ENCODE results near the gene C10orf143. TPM values are rescaled to one million over a fixed set of nuclear protein-coding genes. Genes with fewer than 3 reads are reported as not detected.
"Not testable (repeated sequence)": the region's sequence is repeated elsewhere in the genome, so short reads cannot be mapped to it uniquely, and the experiment has no call there.

C10orf143 gene
- total RNA-seq, 1 donor from 2014 or later = 0.26 TPM

DNA sequence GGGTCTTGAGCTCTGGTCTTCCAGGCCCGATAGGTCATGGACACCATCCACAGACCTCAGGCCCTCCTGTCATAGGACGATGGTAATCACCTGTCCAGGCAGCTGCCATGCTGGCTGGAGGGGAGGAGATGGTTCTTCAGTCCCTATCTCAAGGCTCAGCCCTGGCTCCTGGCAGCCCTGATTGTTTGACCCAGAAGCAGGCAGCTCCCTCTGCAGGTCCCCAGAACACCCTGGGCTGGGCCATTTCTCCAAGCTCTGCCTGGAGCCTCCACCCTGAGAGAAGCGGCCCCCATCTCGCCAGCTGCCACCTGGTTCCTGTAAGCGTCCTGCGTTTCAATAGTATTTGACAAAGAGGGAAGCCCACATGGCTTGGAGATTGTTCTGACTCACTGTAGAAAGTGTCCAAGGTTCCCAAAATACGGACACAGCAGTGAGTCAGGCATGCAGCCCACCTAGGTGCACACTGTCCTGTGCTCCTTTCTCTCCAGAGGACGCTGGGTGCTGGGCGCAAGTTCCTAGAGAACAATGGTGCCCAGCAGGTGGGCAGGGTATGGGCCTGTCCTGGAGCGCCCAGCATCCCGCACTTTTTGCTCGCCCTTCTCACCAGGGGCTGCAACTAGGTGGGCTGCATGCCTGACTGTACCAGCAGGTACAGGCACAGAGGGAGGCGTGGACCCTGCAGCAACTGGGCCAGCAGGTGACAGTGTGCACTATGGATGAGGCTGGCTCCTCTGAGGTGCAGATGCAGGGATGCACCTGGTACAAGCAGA, 74.1 kb downstream of the C10orf143 start:
- DNase-seq (ENCODE audit: low read depth in 2 of 2) = no peak

DNA sequence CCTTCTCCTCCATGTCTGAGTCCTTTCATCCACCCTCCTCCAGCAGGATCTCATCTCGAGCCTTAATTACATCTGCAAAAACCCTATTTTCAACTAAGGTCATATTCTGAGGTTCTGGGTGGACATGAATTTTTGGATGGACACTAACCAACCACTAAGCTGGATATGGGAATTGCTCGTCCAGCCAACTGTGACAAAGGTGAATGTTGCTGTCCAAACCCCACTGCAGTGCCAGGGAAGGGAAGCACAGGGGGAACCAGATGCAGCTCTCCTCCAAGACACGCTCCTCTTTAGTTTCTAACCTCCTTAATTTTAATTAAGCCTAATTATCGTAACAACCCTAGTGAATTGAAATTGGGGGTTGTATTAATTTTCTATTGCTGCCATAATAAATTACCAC, 81.4 kb downstream of the C10orf143 start:
- no peak for DNase-seq (ENCODE audit: low read depth in 2 of 2)

DNA sequence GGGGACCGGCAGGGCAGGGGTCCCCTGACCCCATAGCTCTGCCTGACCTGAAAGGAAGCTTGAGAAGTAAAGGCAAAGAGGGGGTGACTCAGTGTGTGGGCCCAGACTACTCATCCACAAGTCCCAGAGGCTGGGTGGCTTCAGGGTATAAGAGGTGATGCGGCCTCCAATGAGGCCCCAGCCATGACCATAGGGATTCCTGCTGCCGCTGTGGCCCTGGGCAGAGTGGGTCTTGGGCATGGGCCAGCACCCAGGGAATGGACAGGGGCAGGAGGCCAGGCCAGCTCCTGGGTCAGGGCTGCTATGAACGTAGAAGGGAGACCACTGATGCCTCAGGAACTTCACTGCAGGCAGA, 82.2 kb downstream of the C10orf143 start:
- DNase-seq (ENCODE audit: low read depth in 2 of 2) = no peak

DNA sequence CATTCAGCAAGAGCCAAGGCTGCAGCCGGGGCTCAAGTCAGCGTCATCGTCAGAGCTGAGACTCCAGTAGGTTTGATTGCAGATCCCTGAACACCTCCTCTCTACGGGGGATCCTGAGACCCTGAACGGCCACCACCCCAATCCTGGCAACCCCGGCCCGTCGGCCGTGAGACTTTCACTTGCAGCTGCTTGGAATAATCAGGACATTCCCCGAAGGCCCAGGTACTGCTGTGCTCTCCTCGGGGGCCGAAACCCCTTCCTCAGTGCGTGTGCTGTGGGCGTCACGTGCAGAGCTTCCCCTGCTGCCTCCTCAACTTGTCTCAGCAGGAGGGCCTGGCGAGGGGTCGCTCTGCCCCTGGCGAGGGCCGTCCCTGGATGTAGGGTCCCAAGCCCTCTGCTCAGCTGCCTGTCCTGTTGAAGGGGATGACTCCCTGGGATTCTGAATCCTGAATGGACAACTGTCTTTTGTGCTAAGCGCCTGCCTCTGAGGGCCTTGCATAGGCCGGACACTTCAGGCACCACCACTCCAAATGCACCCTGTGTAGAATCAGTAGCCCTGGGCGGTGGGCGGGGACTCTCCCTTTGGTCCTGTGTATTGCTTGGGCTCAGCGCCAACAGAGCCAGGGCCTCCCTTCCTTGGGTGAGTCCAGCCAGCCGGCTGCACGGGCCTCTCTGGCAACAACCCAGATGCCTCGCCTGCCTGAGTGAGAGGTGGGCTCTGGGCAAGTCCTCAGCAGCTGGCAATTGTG, 82.7 kb downstream of the C10orf143 start:
- DNase-seq (ENCODE audit: low read depth in 2 of 2) = no peak

DNA sequence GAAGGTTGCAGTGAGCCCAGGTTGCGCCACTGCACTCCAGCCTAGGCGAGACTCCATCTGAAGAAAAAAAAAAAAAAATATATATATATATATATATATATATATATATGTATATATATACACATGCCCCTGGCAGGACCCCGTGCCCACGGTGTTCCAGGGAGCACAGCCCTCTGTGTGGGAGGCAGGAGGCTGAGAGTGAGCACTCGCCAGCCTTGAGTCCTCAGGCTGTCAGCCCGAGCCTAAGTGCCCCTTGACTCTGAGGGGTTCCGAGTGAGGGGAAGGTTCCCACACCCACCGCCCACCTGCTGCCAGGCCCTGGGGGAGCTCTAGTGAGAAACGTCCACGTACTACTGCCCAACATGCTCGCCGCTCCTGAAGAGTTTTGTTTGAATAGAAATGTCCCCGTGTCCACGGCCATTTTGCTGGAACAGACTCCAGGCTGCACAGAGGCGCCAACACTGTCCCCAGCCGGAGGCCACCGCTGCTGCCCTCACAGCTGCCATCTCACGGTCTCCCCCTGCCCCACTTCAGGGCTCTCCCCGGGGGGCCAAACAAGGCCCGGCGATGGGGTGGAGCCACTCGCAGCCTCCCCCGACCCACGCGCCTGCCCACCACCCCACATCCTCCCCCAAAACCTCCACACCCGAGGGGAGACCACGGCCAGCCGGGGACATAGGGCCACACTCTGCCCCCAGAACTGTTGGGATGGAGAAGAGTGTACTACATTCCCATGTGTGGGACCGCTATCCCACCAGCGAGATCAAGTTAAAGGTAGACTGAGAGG, 83.8 kb downstream of the C10orf143 start:
- no peak for DNase-seq (ENCODE audit: low read depth in 2 of 2)

DNA sequence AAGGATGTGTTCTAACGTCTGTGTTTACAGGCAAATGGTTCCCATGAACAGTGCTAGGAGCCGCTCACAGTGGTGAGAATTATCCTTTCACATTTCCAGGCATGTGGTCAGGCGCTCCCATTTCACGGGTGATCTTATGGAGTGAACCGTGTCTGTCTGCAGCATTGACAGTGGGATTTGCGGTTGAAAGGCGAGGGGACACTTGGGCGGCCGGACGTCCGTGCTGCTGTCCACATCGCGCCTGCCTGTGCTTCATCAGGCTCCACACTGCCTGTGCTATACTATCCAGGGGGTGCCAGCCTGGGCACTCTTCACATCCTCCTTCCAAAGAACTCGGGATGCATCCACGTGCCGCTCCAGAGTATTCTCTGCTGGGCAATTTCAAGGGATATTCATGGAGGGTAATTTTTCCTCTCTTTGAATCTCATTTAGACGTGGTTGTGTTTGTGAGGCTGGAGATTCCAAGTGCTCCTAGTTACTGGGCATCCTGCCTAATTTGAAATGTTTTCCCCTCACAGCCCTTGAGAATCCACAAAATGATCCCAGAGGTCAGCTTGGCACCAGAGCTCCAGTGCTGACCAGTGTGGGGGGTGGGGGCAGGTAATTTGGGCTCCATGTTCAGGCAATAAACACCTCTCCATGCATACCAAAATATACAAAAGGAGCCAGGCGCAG, 84.7 kb downstream of the C10orf143 start:
- DNase-seq (ENCODE audit: low read depth in 2 of 2) = no peak

DNA sequence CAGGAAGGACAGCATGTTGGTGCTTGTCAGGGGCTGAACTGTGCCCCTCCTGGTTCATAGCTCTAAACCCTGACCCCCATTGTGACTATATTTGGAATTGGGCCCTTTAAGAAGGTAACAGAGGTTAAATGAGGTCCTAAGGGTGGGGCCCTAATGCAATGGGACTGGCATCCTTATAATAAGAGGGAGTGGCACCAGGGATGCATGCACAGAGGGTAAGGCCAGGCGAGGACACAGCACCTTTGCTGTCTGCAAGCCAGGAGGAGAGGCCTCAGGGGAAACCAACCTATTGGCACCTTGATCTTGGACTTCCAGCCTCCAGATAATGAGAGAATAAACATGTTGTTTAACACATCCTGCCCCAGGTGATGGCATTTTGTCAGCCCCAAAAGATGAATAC, 85.3 kb downstream of the C10orf143 start:
- DNase-seq (ENCODE audit: low read depth in 2 of 2) = no peak

DNA sequence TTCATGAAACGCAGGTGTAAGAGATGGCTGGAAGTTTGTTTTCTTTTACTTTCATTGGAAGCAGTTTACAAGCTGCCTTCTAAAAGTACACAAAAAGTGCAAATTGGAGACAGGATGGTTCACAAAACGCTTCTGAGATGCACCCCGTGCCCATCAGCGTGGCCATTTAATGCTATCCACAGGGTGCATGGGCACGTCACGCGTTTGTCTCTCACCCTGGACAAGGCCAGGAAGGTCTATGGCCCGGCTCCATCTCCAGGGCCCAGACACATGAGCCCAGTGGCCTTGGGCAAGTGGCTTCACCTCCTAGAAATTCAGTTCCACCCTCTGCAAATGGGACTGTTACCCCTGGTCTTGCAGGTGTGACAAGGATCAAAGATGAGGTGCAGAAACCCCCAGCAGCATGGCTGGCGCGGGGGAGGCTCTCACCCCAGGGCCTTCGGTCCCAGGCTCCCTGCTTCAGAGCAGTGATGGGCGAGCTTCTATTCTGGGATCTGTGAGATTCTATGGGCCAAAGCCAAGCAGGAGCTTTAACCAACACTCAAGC, 85.8 kb downstream of the C10orf143 start:
- no peak for DNase-seq (ENCODE audit: low read depth in 2 of 2)

DNA sequence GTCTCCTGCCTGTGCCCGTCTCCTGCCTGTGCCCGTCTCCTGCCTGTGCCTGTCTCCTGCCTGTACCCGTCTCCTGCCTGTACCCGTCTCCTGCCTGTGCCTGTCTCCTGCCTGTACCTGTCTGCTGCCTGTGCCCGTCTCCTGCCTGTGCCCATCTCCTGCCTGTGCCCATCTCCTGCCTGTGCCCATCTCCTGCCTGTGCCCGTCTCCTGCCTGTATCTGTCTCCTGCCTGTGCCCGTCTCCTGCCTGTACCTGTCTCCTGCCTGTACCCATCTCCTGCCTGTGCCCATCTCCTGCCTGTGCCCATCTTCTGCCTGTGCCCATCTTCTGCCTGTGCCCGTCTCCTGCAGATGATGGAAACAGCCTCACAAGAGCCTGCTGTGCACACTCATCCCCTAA, 86.3 kb downstream of the C10orf143 start:
- DNase-seq (ENCODE audit: low read depth in 2 of 2) = not testable (repeated sequence)

DNA sequence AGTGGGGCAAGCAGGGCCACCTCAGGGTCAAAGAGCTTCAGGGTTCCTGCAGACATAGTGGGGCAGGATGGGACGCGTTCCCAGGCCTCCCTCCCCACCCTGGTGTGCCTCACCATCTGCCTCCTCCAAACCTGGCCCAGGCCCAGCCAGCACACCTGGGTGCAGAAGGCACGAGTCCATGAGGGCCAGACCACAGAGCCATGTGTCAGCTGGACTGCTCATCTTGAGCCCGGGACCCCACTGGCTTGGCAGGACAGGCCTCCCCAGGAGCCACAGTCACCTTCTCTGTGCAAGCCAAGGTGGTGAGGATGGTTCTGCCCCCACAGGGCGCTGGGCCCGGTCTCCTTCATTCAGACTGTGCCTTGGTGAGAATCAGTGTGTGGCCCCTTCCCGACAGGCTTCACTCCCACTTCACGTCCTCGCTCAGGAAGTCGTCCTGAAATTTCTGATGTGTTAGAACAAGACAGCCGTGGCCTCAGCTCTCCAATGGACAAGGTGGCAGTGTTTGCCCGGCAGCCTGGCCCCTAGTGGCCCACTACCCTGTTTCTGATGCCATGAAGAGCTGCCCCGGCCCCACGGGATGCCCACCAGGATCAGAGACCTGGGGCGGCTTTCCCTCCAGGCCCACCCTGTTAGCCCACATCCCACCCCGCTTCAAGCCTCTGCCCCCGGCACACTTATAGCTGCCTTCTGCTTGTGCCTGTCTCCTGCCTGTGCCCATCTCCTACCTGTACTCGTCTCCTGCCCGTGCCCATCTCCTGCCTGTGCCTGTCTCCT, 87.0 kb downstream of the C10orf143 start:
- no peak for DNase-seq (ENCODE audit: low read depth in 2 of 2)

DNA sequence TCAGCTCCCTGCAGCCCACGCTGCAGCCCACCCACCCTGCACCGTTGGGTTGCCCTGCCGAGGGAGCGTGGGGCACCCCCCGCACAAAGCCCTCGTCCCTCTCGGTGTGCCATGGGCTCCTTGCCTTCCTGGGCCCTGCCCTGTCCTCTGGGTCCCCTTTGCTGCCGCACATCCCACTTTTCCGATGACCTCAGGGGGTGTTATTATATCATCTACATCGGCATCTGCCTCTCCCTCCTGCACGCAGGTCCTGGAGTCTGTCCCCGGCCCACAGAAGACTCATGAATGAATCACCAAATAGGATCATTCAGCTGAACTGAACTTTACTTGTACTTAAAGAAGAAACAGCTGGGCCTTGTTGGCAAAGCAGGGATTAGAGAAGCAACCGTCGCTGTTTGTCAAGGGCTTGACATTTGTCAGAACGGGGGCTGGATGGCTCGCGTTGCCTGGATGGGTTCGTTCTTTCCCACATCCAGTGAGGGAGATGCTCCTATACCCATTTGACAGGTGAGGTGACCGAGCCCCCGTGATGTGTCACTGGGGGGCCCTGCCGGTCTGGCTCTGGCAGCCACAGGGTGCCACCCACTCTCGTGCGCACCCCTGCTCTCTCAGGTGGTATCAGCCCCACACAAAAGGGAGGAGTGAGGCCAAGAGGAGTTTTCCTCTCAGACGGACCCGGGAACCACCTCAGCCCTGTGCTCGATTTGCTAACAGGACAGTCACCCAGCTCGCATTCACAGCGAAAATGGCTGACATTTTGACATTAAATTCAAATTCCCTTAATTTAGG, 87.9 kb downstream of the C10orf143 start:
- no peak for DNase-seq (ENCODE audit: low read depth in 2 of 2)

DNA sequence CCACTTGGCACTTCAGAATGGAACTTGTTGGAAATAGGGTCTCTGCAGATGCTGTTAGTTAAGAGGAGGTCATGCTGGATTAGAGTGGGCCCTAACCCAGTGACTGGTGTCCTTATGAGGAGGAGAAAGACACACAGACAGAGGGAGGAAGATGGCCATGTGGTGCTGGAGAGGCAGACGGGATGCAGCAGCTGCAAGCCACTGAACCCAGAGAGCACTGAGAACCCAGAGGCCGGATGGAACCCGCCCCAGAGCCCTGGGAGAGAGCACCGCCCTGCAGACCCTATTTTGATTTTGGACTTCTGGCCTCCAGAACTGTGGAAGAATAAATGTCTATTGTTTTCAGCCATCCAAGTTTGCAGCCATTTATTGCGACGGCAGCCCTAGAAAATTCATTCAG, 88.5 kb downstream of the C10orf143 start:
- no peak for DNase-seq (ENCODE audit: low read depth in 2 of 2)

DNA sequence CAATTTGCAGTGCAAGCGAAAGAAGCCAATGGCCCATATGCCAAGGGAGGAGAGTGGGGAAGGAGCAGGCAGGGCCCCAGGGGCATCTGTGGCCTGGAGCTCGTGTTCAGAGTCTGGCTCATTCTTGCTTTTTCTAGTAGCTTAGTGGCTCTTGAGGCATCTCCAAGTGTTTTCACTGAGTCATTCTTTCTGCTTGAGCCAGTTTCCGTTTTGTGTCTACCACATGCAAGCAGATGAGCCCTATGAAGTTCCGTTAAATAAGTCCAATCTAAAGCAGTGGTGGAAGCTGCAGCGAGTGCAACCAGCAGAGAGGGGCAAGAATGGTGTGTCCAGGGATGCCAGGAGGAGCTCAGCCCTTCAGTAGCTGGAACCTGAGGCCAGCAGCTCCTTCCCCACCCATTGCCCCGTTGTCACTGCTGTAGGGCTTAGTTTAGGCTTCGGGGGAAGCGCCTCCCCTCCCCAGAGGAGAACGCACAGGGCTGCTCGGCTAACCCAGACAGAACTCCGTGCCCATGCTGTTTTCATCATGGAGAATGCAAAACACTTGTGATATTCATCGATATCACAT, 89.2 kb downstream of the C10orf143 start:
- DNase-seq (ENCODE audit: low read depth in 2 of 2) = no peak

DNA sequence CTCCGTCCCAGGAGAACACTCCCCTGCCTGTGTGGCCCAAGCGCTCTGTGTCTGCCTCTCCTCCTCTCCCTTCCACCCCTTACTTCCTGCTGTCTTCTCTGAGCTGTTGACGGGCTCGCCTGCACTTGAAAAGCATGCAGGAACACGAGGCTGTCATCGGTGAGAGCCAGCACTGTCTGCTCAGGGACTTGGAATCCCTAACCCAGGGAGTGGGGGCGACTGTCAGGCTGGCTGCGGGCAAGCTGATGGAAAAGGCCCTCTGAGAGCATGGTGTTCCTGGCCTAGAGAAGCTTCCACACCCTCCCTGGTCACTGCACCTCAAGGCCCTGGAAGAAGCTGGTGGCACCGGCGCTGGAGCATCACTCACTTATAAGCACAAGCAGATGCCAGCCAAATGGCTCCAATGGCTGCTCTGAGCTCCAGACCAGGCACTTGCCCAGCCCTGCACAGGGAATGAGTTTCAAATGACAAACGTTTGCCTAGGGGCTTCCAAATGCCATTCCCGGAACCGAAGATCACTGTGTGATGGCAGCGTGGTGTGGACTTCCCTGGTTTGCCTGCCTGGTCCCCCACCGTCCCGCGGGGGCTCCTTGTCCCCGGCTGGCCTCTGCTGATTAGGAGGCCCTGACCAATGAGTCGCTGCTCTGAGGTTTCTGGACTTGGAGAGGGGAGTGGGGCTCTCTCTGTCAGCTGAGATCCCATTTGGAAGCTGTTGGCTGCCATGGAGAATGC, 89.8 kb downstream of the C10orf143 start:
- no peak for DNase-seq (ENCODE audit: low read depth in 2 of 2)

DNA sequence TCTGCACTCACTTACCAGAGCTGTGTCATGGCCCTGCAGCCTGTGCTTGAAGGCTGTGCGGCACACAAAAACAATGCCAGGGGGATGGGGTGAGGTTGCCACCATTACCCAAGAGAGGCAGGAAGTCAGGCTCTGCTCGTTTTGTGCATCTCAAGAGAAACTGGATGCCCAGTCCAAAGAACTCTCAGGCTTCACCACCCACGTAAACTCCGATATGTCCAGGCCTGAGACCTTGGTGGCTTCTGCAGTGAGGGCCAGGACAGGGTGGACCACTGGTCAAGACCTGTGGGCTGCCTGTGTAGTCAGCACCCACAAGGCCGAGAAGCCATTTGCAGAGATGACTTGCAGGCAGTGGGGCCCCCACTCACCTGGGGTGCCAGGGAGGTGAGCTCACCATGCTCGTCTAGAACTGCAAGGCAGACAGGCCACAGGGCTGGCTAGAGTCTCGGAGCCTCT, 91.9 kb downstream of the C10orf143 start:
- no peak for DNase-seq (ENCODE audit: low read depth in 2 of 2)

DNA sequence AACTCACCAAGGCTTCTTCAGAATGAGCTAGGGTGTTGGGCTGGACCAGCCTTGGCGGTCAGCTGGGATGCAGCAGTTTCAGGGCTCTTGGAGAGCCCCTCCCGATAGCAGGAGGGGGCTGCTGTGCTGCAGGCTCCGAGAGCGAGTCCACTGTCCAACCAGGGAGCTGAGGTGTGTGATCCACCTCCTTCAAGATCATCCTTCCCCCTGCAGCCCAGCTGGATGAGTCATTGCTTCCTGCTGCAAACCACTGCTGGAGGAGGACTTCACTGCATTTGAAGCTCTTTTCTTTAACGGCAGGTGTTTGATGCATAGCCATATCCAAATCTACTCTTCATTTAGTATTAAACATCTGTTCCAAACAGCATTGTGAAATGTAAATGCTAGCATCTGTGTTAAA, 92.4 kb downstream of the C10orf143 start:
- DNase-seq (ENCODE audit: low read depth in 2 of 2) = no peak

DNA sequence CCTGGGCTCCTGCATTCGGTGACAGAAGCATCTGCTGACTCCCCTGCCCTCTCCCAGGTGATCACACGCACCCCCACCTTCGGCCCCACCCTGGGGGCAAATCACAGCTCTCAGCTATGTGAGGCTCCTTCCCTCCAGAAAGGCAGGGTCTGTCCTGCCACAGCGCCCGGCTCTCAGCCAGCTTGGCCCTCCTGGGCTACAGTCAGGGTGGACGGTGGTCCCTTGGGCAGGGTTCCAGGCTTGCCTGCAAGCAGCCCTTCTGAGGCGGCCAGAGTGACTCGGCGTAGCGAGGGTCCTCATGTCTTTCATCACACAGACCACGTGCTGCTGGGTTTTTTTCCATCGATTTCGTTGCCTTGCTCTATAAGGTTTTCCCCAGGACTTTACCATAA, 93.0 kb downstream of the C10orf143 start:
- no peak for DNase-seq (ENCODE audit: low read depth in 2 of 2)

DNA sequence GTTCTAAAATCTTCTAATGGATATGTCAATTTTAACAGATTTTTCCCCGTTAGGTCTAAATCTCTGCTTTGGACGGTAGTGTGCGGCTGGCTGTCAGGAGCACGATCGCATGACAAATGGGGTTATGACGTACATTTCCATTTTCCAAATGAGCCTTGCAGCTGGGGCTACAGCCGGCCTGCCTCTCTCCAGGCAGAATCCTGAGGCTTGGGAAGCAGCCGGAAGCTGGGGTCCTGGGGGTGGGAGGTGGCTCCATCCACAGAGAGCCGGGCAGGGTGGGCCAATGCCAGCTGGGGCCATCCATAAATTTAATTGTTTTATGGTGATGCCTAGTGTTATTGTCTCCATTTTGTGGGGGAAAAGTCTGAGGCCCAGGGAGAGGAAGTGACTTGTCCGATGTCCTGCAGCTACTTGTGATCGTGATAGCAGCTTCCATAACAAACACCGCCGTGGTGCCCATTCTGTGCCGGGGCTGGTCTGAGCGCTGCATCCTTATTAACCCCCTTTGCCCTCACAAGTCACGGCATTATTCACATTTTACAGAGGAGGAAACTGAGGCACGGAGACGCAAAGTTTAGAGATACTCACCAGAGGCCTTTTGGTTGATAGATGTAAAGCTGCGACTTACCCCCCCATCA, 93.5 kb downstream of the C10orf143 start:
- no peak for DNase-seq (ENCODE audit: low read depth in 2 of 2)

Measured in dermis microvascular lymphatic vessel endothelial cell (primary cell).